Fibroblast of pulmonary artery (primary cell): ENCODE results near the gene IL6.
"Not testable (repeated sequence)": the region's sequence is repeated elsewhere in the genome, so short reads cannot be mapped to it uniquely, and the experiment has no call there.

Experiments used
- DNase-seq: peaks from one replicate; pipeline ENCODE4 v3.0.0-alpha.2; 2010; ENCODE audit warnings: low read depth
- H3K4me3 ChIP-seq: replicated peaks from 2 replicates; pipeline ENCODE4 v1.5.1; 2011; ENCODE audit warnings: low read depth, mild to moderate bottlenecking, control low read depth, low read length, moderate library complexity
- CTCF ChIP-seq: IDR thresholded peaks from 2 replicates; pipeline ENCODE4 v1.5.1; 2011; ENCODE audit warnings: mild to moderate bottlenecking, control low read depth, low read length, inconsistent platforms; ENCODE audit errors: missing control alignments

IL6 gene

GRCh38 chr7:22726907-22727713 lies at the start of gene IL6:
TSS of gene IL6 (plus strand) at chr7:22727200. CDS start at chr7:22727263, 63 bp downstream.
- TF ChIP-seq CTCF = no peak
- peak; percentile 96 for DNase-seq
- peak within 1 kb of the TSS; percentile 68 for H3K4me3 ChIP-seq

- H3K4me3 ChIP-seq, DNase-seq: not testable (repeated sequence)
Measured at GRCh38 chr7:22677263-22677662, 49.7 kb upstream of the IL6 start.

- no peak overlapping the region for H3K4me3 ChIP-seq
- no peak for DNase-seq
- TF ChIP-seq CTCF = no peak
Measured at GRCh38 chr7:22677680-22678079, 49.3 kb upstream of the IL6 start.

- DNase-seq = no peak
- no peak for TF ChIP-seq CTCF
Measured at GRCh38 chr7:22680482-22680911, 46.5 kb upstream of the IL6 start.

GRCh38 chr7:22681312-22681711 lies 45.7 kb upstream of the IL6 start:
- no peak for DNase-seq
- H3K4me3 ChIP-seq = no peak overlapping the region
- no peak for TF ChIP-seq CTCF

More at GRCh38 chr7:22680482-22680911, 46.5 kb upstream of the IL6 start:
- no peak overlapping the region for H3K4me3 ChIP-seq

- DNase-seq = no peak
- TF ChIP-seq CTCF = no peak
- no peak overlapping the region for H3K4me3 ChIP-seq
Measured at GRCh38 chr7:22681852-22682657, 44.9 kb upstream of the IL6 start.

GRCh38 chr7:22683379-22683778 lies 43.6 kb upstream of the IL6 start:
- H3K4me3 ChIP-seq = no peak overlapping the region
- no peak for TF ChIP-seq CTCF
- DNase-seq = no peak
